Measurements from ENCODE around the gene PSAP. TPM values are rescaled to one million over a fixed set of nuclear protein-coding genes. Genes with fewer than 3 reads are reported as not detected.

The PSAP gene
- total RNA-seq, 1 donor from 2014 or later: 1,124 TPM

- Histone ChIP-seq H3K4me3 (ENCODE audit: low read depth, low read length) (no peak overlapping the region), H3K27me3 (ENCODE audit: control insufficient read depth, insufficient read depth, low read length) (no peaks in the 10 kb centered on the region), H3K36me3 (ENCODE audit: control insufficient read depth, insufficient read depth, low read length) (no peaks in the 10 kb centered on the region)
- DNase-seq (ENCODE audit: low read depth) (no peak), FAIRE-seq (no peak)
- no peak for TF ChIP-seq CTCF (IDR thresholded peaks at IDR 0.05; ENCODE audit: insufficient read depth, low read length, severe bottlenecking)
Observed at GRCh38 chr10:71767420-71768035, 83.5 kb downstream of the PSAP start.

GRCh38 chr10:71766717-71767419, 84.2 kb downstream of the PSAP start:
- Histone ChIP-seq H3K4me3 (ENCODE audit: low read depth, low read length) (no peak overlapping the region), H3K27me3 (ENCODE audit: control insufficient read depth, insufficient read depth, low read length) (no peaks in the 10 kb centered on the region), H3K36me3 (ENCODE audit: control insufficient read depth, insufficient read depth, low read length) (no peaks in the 10 kb centered on the region)
- no peak for TF ChIP-seq CTCF (IDR thresholded peaks at IDR 0.05; ENCODE audit: insufficient read depth, low read length, severe bottlenecking)
- FAIRE-seq: no peak
- DNase-seq (ENCODE audit: low read depth): peak; percentile 87

Other genes with a start within 250 kb of the PSAP start
- not detected in 2 replicates for gene C10orf105, start 131.5 kb downstream of the PSAP start, total RNA-seq
- 6.8 and 7.9 TPM in 2 replicates for gene VSIR, start 77.7 kb downstream of the PSAP start, total RNA-seq
- gene CHST3, start 113.1 kb upstream of the PSAP start, total RNA-seq: 11.4 and 16.6 TPM in 2 replicates
- 0.13 and 0.26 TPM in 2 replicates for gene SPOCK2, start 237.3 kb upstream of the PSAP start, total RNA-seq